ENCODE measurements around the gene PPP2R3B. TPM values are rescaled to one million over a fixed set of nuclear protein-coding genes. Genes with fewer than 3 reads are reported as not detected.

Gene PPP2R3B
- total and polyA plus RNA-seq, 3 donors from 2014 or later, result 28.3 to 108 (median 89.6) TPM

DNA sequence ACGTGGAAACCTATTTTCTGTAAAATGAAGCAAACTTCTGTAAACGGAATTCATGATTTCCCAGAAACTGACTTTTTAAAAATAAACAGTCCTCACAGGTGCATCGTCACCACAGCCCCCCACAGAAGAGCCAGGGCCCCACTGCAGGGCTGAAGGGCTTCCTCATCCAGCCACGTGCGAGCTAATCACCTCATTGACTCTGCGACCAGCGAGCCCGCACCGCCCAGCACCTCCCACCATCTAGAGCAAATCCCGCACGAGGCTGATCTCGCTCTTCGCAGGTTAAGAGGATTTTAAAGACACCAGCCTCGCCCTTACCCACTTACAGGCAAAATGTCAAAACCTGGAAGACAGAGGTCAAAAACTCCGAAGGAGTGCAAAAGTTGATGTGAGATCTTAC, 14.8 kb downstream of the PPP2R3B start:
- no peaks in the 10 kb centered on the region for H3K9me3 ChIP-seq
- 66 to 83% methylated on average over 15 of the region's 15 CpGs for WGBS, 2 donors
- H3K36me3 ChIP-seq (ENCODE audit: low read depth, missing control alignments), result no peaks in the 10 kb centered on the region
- H3K4me3 ChIP-seq, result no peak overlapping the region
- TF ChIP-seq, protein P1, sequence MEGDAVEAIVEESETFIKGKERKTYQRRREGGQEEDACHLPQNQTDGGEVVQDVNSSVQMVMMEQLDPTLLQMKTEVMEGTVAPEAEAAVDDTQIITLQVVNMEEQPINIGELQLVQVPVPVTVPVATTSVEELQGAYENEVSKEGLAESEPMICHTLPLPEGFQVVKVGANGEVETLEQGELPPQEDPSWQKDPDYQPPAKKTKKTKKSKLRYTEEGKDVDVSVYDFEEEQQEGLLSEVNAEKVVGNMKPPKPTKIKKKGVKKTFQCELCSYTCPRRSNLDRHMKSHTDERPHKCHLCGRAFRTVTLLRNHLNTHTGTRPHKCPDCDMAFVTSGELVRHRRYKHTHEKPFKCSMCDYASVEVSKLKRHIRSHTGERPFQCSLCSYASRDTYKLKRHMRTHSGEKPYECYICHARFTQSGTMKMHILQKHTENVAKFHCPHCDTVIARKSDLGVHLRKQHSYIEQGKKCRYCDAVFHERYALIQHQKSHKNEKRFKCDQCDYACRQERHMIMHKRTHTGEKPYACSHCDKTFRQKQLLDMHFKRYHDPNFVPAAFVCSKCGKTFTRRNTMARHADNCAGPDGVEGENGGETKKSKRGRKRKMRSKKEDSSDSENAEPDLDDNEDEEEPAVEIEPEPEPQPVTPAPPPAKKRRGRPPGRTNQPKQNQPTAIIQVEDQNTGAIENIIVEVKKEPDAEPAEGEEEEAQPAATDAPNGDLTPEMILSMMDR (IDR thresholded peaks at IDR 0.05), result no peak
- TF ChIP-seq POLR2A (IDR thresholded peaks at IDR 0.05), result no peak
- H3K27ac ChIP-seq, result no peak overlapping the region
- intact Hi-C loops (cut with DNase I; ENCODE audit: low total_unique reads), result no loop called here
- no peak for DNase-seq
- H3K4me1 ChIP-seq, result peaks cover 10% of the 10 kb centered on the region
- H3K27me3 ChIP-seq, result no peaks in the 10 kb centered on the region

- TF ChIP-seq, protein P1 (IDR thresholded peaks at IDR 0.05), result no peak
- no peaks in the 10 kb centered on the region for H3K9me3 ChIP-seq
- no peaks in the 10 kb centered on the region for H3K36me3 ChIP-seq (ENCODE audit: low read depth, missing control alignments)
- H3K4me1 ChIP-seq, result peaks cover 10% of the 10 kb centered on the region
- H3K4me3 ChIP-seq, result no peak overlapping the region
- H3K27ac ChIP-seq, result no peak overlapping the region
- DNase-seq, result no peak
- no peaks in the 10 kb centered on the region for H3K27me3 ChIP-seq
- WGBS, 2 donors, result 93% methylated on average over 43 to 48 of the region's 48 CpGs
- intact Hi-C loops (cut with DNase I; ENCODE audit: low total_unique reads), result no loop called here
Measured at GRCh38 chrX:370963-371745, 15.6 kb downstream of the PPP2R3B start.

DNA sequence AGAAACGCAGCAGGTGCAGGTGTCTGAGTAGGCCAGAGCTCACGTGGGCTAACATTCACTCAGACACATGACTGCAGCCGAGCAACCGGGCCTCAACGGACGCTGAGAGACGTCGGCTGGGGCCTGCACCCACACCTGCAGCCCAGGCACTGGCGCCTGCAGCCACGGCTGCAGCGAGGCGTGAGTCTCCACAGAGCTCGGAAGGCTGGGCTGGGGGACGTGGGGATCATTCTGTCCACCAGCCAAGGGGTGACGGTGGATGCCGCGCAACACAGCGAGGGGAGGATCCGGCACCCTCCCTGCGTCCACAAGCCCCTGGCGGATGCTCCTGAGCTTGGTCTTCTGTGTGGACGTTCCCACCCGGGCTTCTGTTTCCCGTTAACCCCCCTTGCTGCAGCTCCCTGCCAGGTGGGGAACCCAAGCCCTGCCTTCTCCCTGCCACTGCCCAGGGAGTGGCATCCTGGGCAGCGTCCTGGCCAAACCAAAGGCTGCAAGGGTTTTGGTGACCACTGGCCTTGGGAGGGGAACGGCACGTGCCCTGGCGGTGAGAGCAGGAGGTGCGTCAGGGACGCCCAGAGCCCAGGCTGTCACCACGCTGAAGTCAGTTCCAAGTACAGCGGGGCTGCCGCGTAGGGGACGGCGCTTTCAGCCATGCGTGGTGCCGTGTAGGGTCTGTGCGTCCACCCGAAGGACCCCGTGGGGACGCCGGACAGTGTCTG, 16.3 kb downstream of the PPP2R3B start:
- Histone ChIP-seq H3K4me3 (no peak overlapping the region), H3K4me1 (peaks cover 10% of the 10 kb centered on the region), H3K36me3 (ENCODE audit: low read depth, missing control alignments) (no peaks in the 10 kb centered on the region), H3K27ac (no peak overlapping the region), H3K27me3 (no peaks in the 10 kb centered on the region), H3K9me3 (no peaks in the 10 kb centered on the region)
- WGBS, 2 donors, result 94 to 96% methylated on average over 21 to 43 of the region's 43 CpGs
- intact Hi-C loops (cut with DNase I; ENCODE audit: low total_unique reads), result no loop called here
- no peak for TF ChIP-seq POLR2A (IDR thresholded peaks at IDR 0.05)
- TF ChIP-seq, protein P1 (IDR thresholded peaks at IDR 0.05), result no peak
- DNase-seq, result no peak

DNA sequence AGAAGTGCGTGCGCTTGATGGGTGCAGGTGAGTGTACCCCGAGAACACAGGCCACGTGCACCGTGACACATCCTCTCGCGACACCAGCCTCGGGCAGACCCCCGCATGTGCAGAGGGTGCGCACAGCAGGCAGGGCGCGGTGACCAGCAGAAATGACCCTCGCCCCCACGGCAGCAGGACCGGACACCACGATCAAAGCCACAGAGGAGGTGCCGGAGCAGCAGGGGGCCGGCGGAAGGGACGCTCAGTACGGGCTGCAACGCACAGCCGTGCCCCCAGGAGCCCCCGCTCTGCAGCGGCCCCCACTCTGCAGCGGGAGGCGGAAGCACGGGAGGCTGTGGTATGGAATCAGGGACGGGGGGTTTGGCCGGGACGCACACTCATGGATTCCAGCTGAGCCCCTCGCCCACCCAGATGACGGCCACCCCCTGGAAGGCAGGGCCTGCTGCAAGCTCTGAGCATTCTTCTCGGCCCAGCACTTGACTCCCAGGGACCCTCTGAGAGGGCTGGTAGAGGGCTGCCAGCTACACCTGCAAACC, 17.1 kb downstream of the PPP2R3B start:
- H3K36me3 ChIP-seq (ENCODE audit: low read depth, missing control alignments), result no peaks in the 10 kb centered on the region
- peaks cover 8% of the 10 kb centered on the region for H3K4me1 ChIP-seq
- no peak overlapping the region for H3K27ac ChIP-seq
- H3K27me3 ChIP-seq, result no peaks in the 10 kb centered on the region
- no peak for DNase-seq
- no peak overlapping the region for H3K4me3 ChIP-seq
- 92 to 95% methylated on average over 4 to 34 of the region's 34 CpGs for WGBS, 2 donors
- no peaks in the 10 kb centered on the region for H3K9me3 ChIP-seq
- TF ChIP-seq, protein P1 (IDR thresholded peaks at IDR 0.05), result no peak
- TF ChIP-seq POLR2A (IDR thresholded peaks at IDR 0.05), result no peak
- intact Hi-C loops (cut with DNase I; ENCODE audit: low total_unique reads), result no loop called here

Measured in testis (tissue), 3 donors.